RWPE2 (cell line): ENCODE data around the gene CEP95.

Source experiments
- ATAC-seq: fragments of 200-7000 bp; cut with Tn5 transposase; 3 replicates; pipeline ENCODE4 v1.9.1; 2021; ENCODE audit warnings: low read depth
- DNase-seq: peaks from one replicate; pipeline ENCODE4 v3.0.0-alpha.2; 2020; ENCODE audit warnings: low spot score
- H3K27ac ChIP-seq: fragments of 450-650 bp; 2 replicates; pipeline ENCODE4 v1.5.1; 2017; ENCODE audit warnings: mild to moderate bottlenecking; ENCODE audit not compliant: poor library complexity, severe bottlenecking
- H3K27me3 ChIP-seq: fragments of 250-450 bp; sonication (Bioruptor Pico); 2 replicates; pipeline ENCODE4 v1.5.1; 2021; ENCODE audit warnings: mild to moderate bottlenecking, moderate library complexity; ENCODE audit not compliant: insufficient read depth, poor library complexity, severe bottlenecking
- H3K36me3 ChIP-seq: fragments of 250-450 bp; sonication (Bioruptor Pico); 2 replicates; pipeline ENCODE4 v1.5.1; 2020; ENCODE audit warnings: low read depth, mild to moderate bottlenecking, moderate library complexity
- H3K4me1 ChIP-seq: fragments of 250-450 bp; sonication (Bioruptor Pico); 2 replicates; pipeline ENCODE4 v1.5.1; 2021; ENCODE audit warnings: mild to moderate bottlenecking, moderate library complexity; ENCODE audit not compliant: insufficient read depth, poor library complexity, severe bottlenecking
- H3K4me3 ChIP-seq: fragments of 250-450 bp; sonication (Bioruptor Pico); 2 replicates; pipeline ENCODE4 v1.5.1; 2021; ENCODE audit warnings: mild to moderate bottlenecking, moderate library complexity; ENCODE audit not compliant: severe bottlenecking
- H3K9me3 ChIP-seq: fragments of 250-450 bp; sonication (Bioruptor Pico); 2 replicates; pipeline ENCODE4 v1.5.1; 2021; ENCODE audit warnings: mild to moderate bottlenecking, moderate library complexity; ENCODE audit not compliant: severe bottlenecking
- CTCF ChIP-seq: fragments of 450-650 bp; IDR thresholded peaks from one replicate; pipeline ENCODE4 v1.5.1; 2017; ENCODE audit warnings: mild to moderate bottlenecking, moderate library complexity; ENCODE audit not compliant: poor library complexity, severe bottlenecking

Gene CEP95

GRCh38 chr17:64471440-64471839, 35.3 kb upstream of the CEP95 start:
- Histone ChIP-seq H3K27ac (no peak overlapping the region), H3K4me1 (no peaks in the 10 kb centered on the region), H3K4me3 (no peak overlapping the region), H3K9me3 (no peaks in the 10 kb centered on the region), H3K27me3 (no peaks in the 10 kb centered on the region), H3K36me3 (no peaks in the 10 kb centered on the region)
- ATAC-seq (no peak), DNase-seq (no peak)
- TF ChIP-seq CTCF, result no peak

GRCh38 chr17:64472564-64472963, 34.2 kb upstream of the CEP95 start:
- Histone ChIP-seq H3K27me3 (no peaks in the 10 kb centered on the region), H3K4me1 (no peaks in the 10 kb centered on the region), H3K9me3 (no peaks in the 10 kb centered on the region), H3K4me3 (no peak overlapping the region), H3K36me3 (peaks cover 8% of the 10 kb centered on the region), H3K27ac (no peak overlapping the region)
- DNase-seq (no peak), ATAC-seq (peak; percentile 44; the same call in 1 of the 3 replicates)
- TF ChIP-seq CTCF, result no peak

- Histone ChIP-seq H3K27me3 (no peaks in the 10 kb centered on the region), H3K36me3 (peaks cover 58% of the 10 kb centered on the region), H3K4me1 (no peaks in the 10 kb centered on the region), H3K9me3 (no peaks in the 10 kb centered on the region), H3K27ac (no peak overlapping the region), H3K4me3 (no peak overlapping the region)
- no peak for ATAC-seq
- no peak for DNase-seq
- no peak for TF ChIP-seq CTCF
These were observed 28.9 kb upstream of the CEP95 start for GRCh38 chr17:64477849-64478248.

GRCh38 chr17:64480951-64481350, 25.8 kb upstream of the CEP95 start:
- no peak overlapping the region for H3K4me3 ChIP-seq
- H3K27ac ChIP-seq, result no peak overlapping the region
- peaks cover 84% of the 10 kb centered on the region for H3K36me3 ChIP-seq
- no peaks in the 10 kb centered on the region for H3K4me1 ChIP-seq
- TF ChIP-seq CTCF, result no peak
- no peaks in the 10 kb centered on the region for H3K9me3 ChIP-seq
- no peaks in the 10 kb centered on the region for H3K27me3 ChIP-seq
- ATAC-seq, result no peak
- DNase-seq, result no peak

- H3K4me1 ChIP-seq, result no peaks in the 10 kb centered on the region
- H3K27me3 ChIP-seq, result no peaks in the 10 kb centered on the region
- no peak for TF ChIP-seq CTCF
- no peak for ATAC-seq
- H3K36me3 ChIP-seq, result peaks cover 91% of the 10 kb centered on the region
- no peak overlapping the region for H3K4me3 ChIP-seq
- no peak for DNase-seq
- no peak overlapping the region for H3K27ac ChIP-seq
- H3K9me3 ChIP-seq, result no peaks in the 10 kb centered on the region
These were observed 22.4 kb upstream of the CEP95 start for GRCh38 chr17:64484380-64484779.
